ENCODE measurements around the gene ERGIC1.

The ERGIC1 gene

GRCh38 chr5:172904643-172905345, 70.7 kb downstream of the ERGIC1 start:
- DNase-seq, result peak; percentile 4

DNA sequence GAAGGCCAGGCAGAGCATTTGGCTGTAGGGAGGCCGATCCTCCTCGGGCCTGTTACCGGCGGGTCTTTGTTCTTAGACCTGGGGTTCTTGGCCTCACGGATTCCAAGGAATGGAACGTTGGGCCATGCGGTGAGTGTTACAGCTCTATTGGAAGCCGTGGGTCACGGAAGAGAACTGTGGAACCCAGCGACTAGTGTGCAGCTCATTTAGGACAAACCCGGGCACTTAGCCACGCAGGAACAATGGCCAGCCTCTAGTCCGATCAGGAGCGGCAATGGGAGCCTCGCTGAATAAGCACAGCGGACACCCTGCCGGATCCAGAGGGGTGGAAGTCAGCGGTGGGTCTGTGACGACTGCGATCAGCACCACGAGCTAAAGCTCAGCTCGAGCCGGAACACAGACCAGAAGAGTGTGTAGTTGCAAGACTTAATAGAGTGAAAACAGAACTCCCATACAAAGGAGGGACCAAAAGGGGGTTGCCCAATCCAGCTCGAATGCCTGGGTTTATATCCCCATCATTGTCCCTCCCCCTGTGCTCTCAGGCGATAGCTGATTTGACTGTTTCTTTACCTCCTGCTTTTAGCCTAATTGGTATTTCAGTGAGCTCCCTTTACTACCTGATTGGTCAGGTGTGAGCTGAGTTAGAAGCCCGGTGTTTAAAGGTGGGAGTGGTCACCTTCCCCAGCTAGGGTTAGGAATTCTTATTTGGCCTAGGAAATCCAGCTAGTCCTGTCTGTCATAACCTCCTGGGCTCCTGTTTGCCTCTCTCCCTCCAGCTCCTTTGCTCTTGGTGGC, 71.5 kb downstream of the ERGIC1 start:
- no peak for DNase-seq

- DNase-seq, result no peak
These were observed 72.4 kb downstream of the ERGIC1 start for GRCh38 chr5:172906436-172906835.

- no peak for DNase-seq
These were observed 72.8 kb downstream of the ERGIC1 start for GRCh38 chr5:172906888-172907287.

DNA sequence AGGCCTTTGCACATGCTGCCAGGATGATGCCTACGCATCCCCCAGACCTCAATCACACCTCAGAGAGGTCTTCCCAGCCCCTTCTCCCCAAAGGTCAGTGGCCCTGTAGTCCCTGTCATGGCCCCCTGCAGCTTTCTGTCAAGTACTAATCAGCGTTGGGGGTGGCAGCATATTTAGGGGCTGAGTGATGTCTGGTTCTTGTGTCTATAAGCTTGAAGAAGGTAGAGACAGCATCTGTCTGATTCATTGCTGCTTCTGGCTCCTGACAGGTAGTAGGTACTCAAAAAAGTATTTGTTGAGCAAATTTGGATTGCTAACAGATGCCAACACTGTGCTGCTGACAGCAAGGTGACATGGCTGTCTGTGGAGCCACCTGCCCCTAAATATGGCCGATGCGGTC, 73.6 kb downstream of the ERGIC1 start:
- DNase-seq, result no peak

DNA sequence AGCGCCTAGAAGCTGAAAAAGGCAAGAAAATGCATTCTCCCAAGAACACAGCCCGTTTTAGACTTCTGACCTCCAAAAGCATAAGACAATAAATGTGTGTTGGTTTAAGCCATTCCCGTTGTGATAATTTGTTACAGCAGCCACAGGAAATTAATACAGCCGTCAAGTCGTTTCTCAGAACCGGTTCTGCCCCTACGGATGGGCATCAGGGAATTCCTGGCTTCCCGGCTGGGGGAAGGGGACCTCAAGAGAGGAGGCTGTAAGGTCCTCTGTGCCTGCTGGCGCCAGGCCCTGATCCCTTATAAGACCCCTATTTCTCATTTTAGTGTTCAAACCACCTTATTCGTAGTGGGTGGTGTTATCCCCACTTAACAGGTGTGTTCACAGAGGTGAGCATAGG, 74.6 kb downstream of the ERGIC1 start:
- no peak for DNase-seq

DNA sequence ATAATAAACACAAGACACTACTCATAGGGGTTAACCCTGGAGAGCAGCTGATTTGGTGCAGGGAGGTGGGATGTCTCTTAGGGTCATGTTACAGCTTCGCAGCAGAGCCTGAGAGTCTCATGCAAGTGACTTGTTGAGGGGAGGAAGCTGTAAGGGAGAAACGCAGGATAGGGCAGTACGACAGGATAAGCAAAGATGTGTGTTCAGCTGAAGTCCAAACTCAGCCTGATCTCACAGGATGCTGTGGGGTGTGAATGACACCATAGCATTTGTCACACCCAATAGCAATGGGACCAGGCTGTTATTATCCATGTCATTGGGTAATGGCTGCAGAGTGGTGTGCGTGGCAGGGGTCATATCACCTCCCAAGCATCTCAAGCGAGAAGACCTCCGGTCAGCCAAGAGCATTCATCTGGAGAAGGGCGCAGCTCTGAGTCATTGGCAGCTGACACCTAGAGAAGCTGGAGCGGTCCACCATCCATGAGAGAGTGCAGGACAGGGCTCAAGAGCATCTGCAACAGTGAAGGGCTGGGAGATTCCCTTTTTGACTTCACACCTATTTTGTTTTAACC, 76.0 kb downstream of the ERGIC1 start:
- no peak for DNase-seq

- DNase-seq, result no peak
These were observed 77.0 kb downstream of the ERGIC1 start for GRCh38 chr5:172910828-172911627.

DNA sequence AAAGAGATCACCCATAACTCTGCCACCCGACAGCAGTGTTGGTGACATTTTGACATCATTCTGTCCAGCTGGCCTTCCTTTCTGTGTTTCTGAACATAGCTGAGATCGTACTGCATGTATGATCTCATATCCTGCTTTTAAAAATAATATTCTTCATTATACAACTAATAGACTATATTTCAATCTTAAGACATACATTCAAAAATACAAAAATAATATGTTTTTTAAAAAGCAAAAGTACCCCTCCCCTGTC, 77.5 kb downstream of the ERGIC1 start:
- no peak for DNase-seq

DNA sequence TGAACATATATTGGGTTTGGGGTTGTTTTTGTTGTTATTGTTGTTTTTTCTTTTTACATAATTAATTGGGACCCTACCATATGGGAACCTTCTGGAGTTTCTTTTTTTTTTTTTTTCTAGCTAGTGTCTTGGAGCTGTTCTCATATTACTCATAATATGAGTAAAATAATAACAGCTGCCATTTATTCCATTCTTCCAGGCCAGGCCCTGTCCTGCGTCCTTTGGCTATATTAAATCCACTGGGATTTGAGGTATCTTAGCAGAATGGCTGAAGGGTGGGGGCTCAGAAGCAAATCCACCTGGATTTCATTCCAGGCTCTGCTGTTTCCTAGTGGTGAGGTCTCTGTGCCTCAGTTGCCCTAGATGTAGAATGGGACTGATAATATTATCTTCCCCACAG, 77.9 kb downstream of the ERGIC1 start:
- no peak for DNase-seq

DNA sequence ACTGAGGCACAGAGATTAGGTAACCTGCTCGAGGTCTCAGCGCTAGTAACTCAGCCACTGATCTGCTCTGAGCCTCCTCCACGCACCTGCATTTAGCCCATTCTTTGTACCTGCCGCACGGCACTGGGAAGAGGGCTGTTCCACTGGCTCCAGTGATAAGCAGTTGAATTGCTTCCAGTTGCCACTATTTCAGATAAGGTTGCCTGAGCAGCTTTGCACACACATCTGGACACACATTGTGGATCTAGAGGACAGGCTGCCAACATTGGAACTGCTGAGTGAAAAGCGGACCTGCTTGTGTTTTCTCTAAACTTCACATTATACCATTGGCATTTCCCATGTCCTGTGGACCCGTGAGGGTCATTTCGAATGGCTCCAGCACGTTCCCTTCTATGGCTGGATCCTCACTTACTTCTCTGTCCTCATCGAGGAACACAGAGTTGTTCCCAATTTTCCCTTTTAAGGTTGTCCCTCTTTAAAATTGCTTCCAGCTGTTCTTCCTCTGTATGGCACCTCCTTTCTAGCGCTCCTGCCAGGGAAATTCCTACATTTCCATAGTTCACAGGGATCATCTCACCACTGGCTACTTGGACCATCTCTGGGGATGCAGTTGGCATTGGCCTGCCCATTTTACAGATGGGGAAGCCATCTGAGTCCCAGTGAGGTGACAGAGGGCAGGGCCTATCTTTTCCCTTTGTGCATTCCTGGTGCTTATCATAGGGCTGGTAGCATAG, 79.2 kb downstream of the ERGIC1 start:
- DNase-seq, result no peak

DNA sequence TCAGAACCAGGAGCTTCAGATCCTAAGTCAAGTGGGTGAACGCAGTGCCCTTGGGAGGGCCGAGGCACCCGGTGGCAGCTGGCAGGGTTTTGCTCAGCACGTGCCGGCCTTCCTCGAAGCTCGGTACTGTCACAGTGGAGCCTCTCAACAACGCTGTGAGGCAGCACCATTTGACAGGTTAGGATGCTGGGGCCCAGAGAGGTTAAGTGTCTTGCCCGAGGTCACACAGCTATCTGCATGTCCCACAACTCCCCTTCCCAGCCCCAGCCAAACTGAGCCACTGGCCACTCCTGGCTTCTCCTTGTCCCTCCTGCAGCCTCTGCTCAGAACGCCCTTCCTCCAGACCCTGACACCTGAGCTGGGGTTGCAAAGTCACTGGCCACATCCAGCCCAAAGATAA, 81.5 kb downstream of the ERGIC1 start:
- no peak for DNase-seq

DNA sequence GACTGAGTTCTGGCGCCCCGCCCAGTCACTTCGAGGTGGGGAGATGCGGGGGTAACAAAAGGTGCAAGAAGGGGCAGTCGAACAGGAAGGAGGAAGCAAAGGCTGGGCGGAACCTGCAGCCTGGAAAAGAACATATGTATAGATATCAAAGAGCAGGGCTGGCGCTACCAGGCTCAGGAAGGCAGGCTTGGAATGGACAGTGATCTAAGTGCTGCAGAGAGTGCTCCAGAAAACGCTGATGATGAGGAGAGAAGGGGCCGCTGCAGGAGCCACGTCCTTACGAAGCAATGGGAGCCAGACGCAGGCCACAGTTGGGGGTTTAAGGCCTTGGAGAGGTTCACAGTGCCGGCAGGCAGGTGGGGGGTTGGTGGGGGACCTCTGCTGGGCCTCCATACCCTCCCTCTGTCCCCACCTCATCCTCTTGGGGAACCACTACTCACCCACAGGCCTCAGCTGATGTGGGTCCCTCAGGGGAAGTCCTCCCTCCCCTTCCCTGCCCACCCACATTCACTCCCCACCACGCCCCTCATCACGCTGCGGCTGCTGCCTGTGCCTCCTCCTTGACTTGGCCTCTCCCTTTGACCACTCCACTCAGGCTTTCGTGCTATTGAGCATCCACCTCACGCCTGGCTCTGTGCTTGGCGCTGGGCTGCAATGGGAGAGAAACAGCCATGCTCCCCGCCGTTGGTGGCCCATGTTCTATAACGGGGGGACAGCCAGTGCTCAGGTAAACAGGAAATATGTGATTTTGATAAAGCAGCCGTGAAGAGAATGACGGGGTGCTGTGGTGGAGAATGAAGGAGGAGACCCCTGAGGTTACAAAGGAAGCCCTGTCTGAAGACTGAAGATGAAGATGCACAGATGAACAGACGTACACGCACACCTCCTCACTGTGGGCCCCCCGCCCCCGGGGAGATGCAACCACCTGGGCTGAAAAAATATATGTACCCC, 84.6 kb downstream of the ERGIC1 start:
- no peak for DNase-seq

DNA sequence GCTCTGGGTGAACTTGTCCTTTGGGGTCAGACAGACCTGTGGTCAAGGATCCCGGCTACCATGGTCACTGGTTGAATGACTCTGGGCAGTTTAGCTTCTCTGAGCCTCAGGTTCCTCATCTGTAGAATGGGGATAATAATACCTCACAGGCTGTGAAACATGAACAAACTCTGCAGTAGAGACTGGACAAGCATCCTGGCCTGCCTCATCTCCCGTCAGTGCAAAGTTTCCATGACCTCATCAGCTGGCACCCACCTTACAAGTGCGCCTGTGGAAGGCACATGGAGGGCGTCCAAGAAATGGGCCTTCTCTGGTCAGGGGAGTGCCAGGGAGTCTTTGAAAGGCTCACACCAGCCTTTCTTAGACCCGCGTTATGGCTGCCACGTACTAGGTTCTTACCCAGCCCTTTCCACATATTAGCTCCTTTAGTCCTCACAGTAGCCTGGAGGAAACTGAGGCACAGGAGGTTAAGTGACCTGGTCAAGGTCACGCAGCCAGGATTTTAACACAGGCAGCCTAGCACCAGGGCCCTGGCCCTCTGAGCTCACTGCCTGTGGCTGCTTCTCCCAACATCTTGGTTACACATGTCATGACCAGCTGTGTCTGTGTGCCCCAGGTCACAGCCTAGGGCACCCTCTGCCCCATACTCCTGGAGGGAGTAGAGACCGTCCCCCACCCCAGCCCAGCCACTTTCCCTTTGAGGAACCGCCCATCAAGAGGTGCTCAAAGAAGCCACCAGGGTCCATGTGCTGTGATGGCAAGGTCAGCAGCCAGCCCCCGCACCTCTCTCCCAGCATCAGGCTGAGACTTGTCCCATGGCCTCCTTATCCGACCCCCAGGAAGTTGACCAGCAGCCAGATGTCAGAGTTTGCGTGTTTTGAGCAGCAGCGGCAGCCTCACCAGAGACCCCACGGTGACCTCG, 85.7 kb downstream of the ERGIC1 start:
- DNase-seq, result no peak

GRCh38 chr5:172920447-172920849, 86.4 kb downstream of the ERGIC1 start:
- DNase-seq, result no peak

GRCh38 chr5:172920995-172921394, 86.9 kb downstream of the ERGIC1 start:
- no peak for DNase-seq

GRCh38 chr5:172921906-172922305, 87.9 kb downstream of the ERGIC1 start:
- DNase-seq, result no peak

DNA sequence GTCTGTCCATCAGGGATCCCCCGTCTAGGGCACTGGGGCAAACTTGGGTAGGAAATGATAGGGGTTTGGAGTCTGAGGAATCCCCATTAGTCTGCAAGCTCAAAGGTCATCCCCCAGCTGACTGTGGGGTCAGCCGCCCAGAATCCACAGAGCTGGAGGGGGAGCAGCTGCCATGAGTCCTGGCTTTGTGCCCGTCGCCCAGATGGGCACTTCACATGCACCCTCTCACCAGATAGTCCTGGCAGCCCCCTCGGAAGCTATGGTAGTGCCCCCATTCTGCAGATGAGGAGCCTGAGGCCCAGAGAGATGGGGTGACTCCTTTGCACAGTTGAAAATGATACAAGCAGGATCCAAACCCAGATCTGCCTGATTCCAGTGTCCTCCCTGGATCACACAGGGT, 89.5 kb downstream of the ERGIC1 start:
- DNase-seq, result no peak

GRCh38 chr5:172925336-172925948, 91.4 kb downstream of the ERGIC1 start:
- DNase-seq, result no peak

DNA sequence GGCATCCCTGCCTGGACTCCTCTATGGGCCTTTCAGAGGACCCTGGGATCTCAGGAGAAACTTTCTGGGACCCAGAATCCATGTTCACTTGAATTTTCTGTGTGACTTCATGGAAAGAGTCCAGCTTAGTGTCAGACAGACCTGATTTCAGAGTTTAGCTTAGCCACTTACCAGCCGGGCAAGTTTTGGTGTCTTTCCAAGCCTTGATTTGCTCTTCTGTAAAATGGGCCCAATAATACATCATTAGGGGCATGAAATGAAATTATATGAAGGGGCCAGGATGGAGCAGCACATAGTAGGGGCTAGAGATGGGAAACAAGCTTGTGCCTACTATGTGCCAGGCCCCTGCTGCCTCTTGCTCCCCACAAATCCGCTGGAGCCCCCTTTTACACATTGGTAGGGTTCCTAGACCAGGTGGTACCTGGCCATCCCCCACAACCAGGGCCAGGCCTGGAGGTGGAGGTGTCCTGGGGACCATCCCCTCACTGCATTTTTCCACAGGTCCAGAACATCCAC, 92.0 kb downstream of the ERGIC1 start:
- DNase-seq, result no peak

Measured in NCI-H1092 (cell line).